ENCODE data around the gene EXOC1.

Gene EXOC1

DNA sequence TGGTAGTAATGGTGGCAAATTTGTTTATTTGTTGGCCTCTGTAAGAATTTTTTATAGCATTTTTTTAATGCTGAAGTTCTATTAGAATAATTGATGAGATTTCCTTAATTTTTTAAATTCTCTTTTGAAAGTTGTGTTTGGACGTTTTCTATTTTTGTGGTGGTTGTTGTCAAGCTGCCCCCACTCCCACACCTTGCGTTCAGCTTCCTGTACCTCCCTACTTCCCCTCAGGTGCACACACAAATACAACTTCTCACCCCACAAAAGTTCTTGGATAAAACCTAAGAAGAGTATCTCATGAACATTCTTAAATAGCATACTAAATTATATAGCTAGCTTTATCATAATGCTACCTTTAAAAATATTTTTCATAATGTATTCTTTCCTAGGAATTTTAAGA is 38.7 kb downstream of the EXOC1 start:
- no peaks in the 10 kb centered on the region for H3F3A ChIP-seq (ENCODE audit: insufficient read depth)
- H3K4me3 ChIP-seq (ENCODE audit: insufficient read depth, low read length, poor library complexity, severe bottlenecking), result no peak overlapping the region
- no peaks in the 10 kb centered on the region for H3K27me3 ChIP-seq (ENCODE audit: low read length)
- no peaks in the 10 kb centered on the region for H3K9me3 ChIP-seq (ENCODE audit: insufficient read depth, low read length)
- no peaks in the 10 kb centered on the region for H4K20me1 ChIP-seq (ENCODE audit: low read depth, low read length)
- H3K9me2 ChIP-seq (replicated peaks; ENCODE audit: insufficient read depth, low read length), result no peaks in the 10 kb centered on the region
- no peak overlapping the region for H2AFZ ChIP-seq (ENCODE audit: low read depth, low read length, severe bottlenecking)
- no peak overlapping the region for H3K4me2 ChIP-seq (ENCODE audit: low read depth, low read length, poor library complexity, severe bottlenecking)
- no peak overlapping the region for H3K27ac ChIP-seq (ENCODE audit: low read depth, low read length)
- TF ChIP-seq EZH2phosphoT487 (conservative IDR thresholded peaks at IDR 0.05; ENCODE audit: low read length), result no peak
- TF ChIP-seq CTCF (IDR thresholded peaks at IDR 0.05; ENCODE audit: insufficient read depth, low read length, poor library complexity, severe bottlenecking), result no peak
- H3K36me3 ChIP-seq (ENCODE audit: low read length), result no peaks in the 10 kb centered on the region
- no peaks in the 10 kb centered on the region for H3K79me2 ChIP-seq (ENCODE audit: insufficient read depth, low read length)
- no peak overlapping the region for H3K9ac ChIP-seq (ENCODE audit: low read length)

DNA sequence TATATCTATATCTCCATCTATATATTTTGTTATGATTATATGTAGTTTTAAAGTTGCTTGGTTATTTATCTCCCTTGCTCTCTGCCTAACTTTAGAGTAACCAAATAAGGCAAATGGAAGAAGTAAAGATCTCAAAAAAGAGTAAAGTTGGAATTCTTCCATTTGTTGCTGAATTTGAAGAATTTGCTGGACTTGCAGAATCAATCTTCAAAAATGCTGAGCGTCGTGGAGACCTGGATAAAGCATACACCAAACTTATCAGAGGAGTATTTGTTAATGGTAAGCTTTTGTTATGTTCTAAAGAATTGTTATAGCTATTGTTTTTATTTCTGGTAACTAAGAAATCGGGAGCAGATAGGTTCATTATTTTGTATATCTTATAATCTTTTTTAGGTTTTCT is 43.2 kb downstream of the EXOC1 start:
- Histone ChIP-seq H3K9me2 (replicated peaks; ENCODE audit: insufficient read depth, low read length) (no peaks in the 10 kb centered on the region), H3K4me3 (ENCODE audit: insufficient read depth, low read length, poor library complexity, severe bottlenecking) (no peak overlapping the region), H3K79me2 (ENCODE audit: insufficient read depth, low read length) (no peaks in the 10 kb centered on the region), H3K27me3 (ENCODE audit: low read length) (no peaks in the 10 kb centered on the region), H3K9me3 (ENCODE audit: insufficient read depth, low read length) (no peaks in the 10 kb centered on the region), H3K4me2 (ENCODE audit: low read depth, low read length, poor library complexity, severe bottlenecking) (no peak overlapping the region), H3K36me3 (ENCODE audit: low read length) (no peaks in the 10 kb centered on the region), H3K9ac (ENCODE audit: low read length) (no peak overlapping the region), H3K27ac (ENCODE audit: low read depth, low read length) (no peak overlapping the region), H4K20me1 (ENCODE audit: low read depth, low read length) (no peaks in the 10 kb centered on the region), H2AFZ (ENCODE audit: low read depth, low read length, severe bottlenecking) (no peak overlapping the region), H3F3A (ENCODE audit: insufficient read depth) (no peaks in the 10 kb centered on the region)
- TF ChIP-seq CTCF (IDR thresholded peaks at IDR 0.05; ENCODE audit: insufficient read depth, low read length, poor library complexity, severe bottlenecking) (no peak), EZH2phosphoT487 (conservative IDR thresholded peaks at IDR 0.05; ENCODE audit: low read length) (no peak)

DNA sequence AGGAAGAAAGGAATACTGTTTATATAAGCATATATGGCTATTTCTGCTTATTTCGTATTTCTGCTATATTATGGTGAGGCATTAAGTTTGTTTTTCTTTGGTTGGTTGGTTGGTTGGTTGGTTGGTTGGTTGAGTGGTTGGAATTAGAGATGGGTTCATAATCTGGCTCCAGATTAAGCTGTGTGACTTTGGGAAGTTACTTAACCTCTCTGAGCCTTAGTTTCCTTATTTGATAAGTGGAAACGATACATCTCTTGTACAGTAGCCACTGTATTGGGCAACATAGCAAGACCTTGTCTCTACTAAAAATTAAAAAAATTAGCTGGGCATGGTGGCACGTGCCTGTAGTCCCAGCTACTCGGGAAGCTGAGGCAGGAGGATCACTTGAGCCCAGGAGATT is 49.2 kb downstream of the EXOC1 start:
- no peaks in the 10 kb centered on the region for H3F3A ChIP-seq (ENCODE audit: insufficient read depth)
- no peaks in the 10 kb centered on the region for H3K9me3 ChIP-seq (ENCODE audit: insufficient read depth, low read length)
- no peak overlapping the region for H3K9ac ChIP-seq (ENCODE audit: low read length)
- H3K27me3 ChIP-seq (ENCODE audit: low read length), result no peaks in the 10 kb centered on the region
- no peaks in the 10 kb centered on the region for H3K9me2 ChIP-seq (replicated peaks; ENCODE audit: insufficient read depth, low read length)
- H3K36me3 ChIP-seq (ENCODE audit: low read length), result no peaks in the 10 kb centered on the region
- no peak for TF ChIP-seq EZH2phosphoT487 (conservative IDR thresholded peaks at IDR 0.05; ENCODE audit: low read length)
- H3K4me3 ChIP-seq (ENCODE audit: insufficient read depth, low read length, poor library complexity, severe bottlenecking), result no peak overlapping the region
- H2AFZ ChIP-seq (ENCODE audit: low read depth, low read length, severe bottlenecking), result no peak overlapping the region
- H4K20me1 ChIP-seq (ENCODE audit: low read depth, low read length), result no peaks in the 10 kb centered on the region
- H3K79me2 ChIP-seq (ENCODE audit: insufficient read depth, low read length), result no peaks in the 10 kb centered on the region
- H3K27ac ChIP-seq (ENCODE audit: low read depth, low read length), result no peak overlapping the region
- no peak overlapping the region for H3K4me2 ChIP-seq (ENCODE audit: low read depth, low read length, poor library complexity, severe bottlenecking)

DNA sequence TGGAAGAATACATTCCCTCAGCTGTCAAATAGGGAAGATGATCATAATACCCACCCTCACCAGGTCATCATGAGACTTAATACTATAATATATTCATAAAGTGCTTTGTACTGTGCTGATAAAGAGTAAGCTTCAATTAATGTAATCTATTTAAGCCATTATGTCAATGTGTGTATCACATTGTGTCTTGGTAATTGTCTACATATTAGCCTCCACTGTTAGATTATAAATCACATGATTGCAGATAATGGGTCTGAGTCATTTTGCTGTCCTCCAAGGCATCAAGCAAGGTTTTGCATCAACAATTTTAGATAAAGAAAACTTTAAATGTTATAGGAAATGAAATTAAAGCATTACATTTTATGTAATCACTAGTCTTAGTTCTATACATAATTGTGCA is 50.1 kb downstream of the EXOC1 start:
- Histone ChIP-seq H3K9ac (ENCODE audit: low read length) (no peak overlapping the region), H3F3A (ENCODE audit: insufficient read depth) (no peaks in the 10 kb centered on the region), H3K4me3 (ENCODE audit: insufficient read depth, low read length, poor library complexity, severe bottlenecking) (no peak overlapping the region), H3K4me2 (ENCODE audit: low read depth, low read length, poor library complexity, severe bottlenecking) (no peak overlapping the region), H3K9me3 (ENCODE audit: insufficient read depth, low read length) (no peaks in the 10 kb centered on the region), H4K20me1 (ENCODE audit: low read depth, low read length) (no peaks in the 10 kb centered on the region), H3K27ac (ENCODE audit: low read depth, low read length) (no peak overlapping the region), H3K9me2 (replicated peaks; ENCODE audit: insufficient read depth, low read length) (no peaks in the 10 kb centered on the region), H3K36me3 (ENCODE audit: low read length) (no peaks in the 10 kb centered on the region), H3K79me2 (ENCODE audit: insufficient read depth, low read length) (no peaks in the 10 kb centered on the region), H3K27me3 (ENCODE audit: low read length) (no peaks in the 10 kb centered on the region), H2AFZ (ENCODE audit: low read depth, low read length, severe bottlenecking) (no peak overlapping the region)
- no peak for TF ChIP-seq CTCF (IDR thresholded peaks at IDR 0.05; ENCODE audit: insufficient read depth, low read length, poor library complexity, severe bottlenecking)
- no peak for TF ChIP-seq EZH2phosphoT487 (conservative IDR thresholded peaks at IDR 0.05; ENCODE audit: low read length)

Data from SU-DHL-6 (cell line).